ENCODE data around the gene UNC5CL.

Gene UNC5CL

DNA sequence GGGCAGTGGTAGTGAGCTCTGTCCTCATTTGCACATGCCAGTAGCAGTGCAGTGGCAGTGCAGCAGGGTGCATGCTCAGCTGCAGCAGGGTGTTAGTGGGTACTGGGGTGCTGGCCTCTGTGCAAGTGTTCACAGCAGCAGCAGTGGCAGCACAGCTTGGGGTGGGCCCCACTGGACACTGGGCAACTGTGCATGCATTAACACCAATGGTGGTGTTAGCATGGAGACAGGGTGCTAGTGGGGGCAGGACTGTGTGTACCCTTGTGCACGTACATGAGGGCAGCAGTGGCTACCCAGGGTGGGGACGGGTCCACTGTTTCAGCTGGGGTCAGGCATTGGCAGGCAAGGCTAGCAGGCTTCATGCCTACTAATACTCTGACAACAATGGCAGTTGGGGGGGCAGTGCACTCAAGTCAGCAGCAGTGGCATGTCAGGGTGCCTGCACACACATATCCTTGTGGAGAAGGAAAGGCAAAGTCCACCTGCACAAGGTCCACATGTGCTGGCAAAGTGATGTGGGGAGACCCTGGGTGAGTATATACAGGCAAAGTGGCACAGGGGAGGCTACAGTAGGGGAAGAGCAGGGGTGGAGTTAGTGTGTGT lies 60.2 kb downstream of the UNC5CL start:
- TF ChIP-seq CTCF (IDR thresholded peaks at IDR 0.05; ENCODE audit: low read depth, low read length) = no peak
- no peak overlapping the region for H3K4me3 ChIP-seq (ENCODE audit: low read depth, low read length)

DNA sequence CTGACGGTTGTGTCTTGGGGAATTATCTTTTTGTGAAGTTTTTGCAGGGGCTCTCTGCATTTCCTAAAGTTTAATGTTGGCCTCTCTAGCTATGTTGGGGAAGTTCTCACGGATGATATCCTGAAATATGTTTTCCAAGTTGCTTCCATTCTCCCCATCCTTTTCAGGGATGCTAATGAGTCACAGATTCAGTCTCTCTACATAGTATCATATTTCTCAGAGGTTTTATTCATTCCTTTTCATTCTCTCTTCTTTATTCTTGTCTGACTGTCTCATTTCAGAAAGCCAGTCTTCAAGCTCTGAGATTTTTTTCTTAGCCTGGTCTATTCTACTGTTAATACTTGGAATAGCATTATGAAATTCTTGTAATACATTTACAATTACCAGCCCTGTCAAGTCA lies 61.3 kb downstream of the UNC5CL start:
- TF ChIP-seq CTCF (IDR thresholded peaks at IDR 0.05; ENCODE audit: low read depth, low read length) = no peak

DNA sequence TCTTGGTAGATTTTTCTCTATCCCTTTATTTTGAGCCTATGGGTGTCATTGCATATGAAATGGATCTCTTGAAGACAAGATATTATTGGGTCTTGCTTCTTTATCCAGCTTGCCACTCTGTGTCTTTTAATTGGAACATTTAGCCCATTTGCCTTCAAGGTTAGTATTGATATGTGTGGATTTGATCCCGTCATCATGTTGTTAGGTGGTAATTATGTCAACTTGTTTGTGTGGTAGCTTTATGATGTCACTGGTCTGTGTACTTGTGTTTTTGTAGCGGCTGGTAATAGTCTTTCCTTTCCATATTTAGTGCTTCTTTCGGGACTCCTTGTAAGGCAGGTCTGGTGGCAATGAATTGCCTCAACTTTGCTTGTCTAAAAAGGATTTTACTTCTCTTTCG lies 61.9 kb downstream of the UNC5CL start:
- no peak for TF ChIP-seq CTCF (IDR thresholded peaks at IDR 0.05; ENCODE audit: low read depth, low read length)

More for the DNA sequence above, 61.3 kb downstream of the UNC5CL start:
- no peak overlapping the region for H3K4me3 ChIP-seq (ENCODE audit: low read depth, low read length)

More for the DNA sequence above, 61.9 kb downstream of the UNC5CL start:
- no peak overlapping the region for H3K4me3 ChIP-seq (ENCODE audit: low read depth, low read length)

All from WI38 (cell line).